ENCODE measurements around the gene RPL15.
"Not testable (repeated sequence)": the region's sequence is repeated elsewhere in the genome, so short reads cannot be mapped to it uniquely, and the experiment has no call there.

Gene RPL15

DNA sequence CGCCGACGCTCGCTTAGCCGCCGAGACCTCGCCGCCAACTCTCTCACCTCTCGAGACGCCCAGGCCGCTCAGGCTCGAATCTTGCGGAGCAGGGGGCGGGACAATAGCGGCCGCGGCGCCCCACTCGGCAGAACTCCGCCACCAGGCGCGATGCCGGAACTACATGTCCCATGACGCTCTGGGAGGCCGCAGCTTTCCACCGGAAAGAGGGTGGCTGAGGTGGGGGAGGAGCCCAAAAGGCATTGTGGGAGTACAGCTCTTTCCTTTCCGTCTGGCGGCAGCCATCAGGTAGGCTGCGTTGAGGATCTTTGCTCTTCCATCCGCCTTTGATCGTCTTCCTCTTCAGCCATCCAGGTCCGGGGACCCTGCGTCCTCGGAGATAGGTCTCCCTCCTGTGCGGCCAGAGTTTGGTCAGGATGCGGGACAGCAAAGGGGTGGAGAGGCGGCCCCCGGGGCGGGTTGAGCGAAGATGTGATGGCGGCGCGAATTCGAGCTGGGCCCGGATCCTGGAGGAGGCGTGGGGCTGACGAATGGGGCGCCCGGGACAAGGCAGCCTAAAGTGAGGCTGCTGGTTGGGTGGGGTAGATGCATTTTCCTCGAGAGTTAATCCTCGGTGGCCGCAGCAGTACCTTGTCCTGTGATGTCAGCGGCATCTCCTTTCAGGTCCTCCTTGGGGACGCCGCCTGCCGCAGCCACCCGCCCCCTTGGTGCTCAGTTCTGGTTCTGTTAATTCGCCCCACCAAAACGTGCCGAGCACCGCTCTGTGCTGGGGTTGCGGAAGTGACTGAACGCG is at the start of gene RPL15, which contains the start of gene NKIRAS1:
Gene RPL15 (plus strand): TSS at position 247 of the 793 bp plus-strand sequence. CDS start 728 bp downstream, outside the sequence.
Gene NKIRAS1 (minus strand): TSS at position 105 of the 793 bp plus-strand sequence. CDS start 6,086 bp downstream, outside the sequence.
- peak; percentile 92 for FAIRE-seq

DNA sequence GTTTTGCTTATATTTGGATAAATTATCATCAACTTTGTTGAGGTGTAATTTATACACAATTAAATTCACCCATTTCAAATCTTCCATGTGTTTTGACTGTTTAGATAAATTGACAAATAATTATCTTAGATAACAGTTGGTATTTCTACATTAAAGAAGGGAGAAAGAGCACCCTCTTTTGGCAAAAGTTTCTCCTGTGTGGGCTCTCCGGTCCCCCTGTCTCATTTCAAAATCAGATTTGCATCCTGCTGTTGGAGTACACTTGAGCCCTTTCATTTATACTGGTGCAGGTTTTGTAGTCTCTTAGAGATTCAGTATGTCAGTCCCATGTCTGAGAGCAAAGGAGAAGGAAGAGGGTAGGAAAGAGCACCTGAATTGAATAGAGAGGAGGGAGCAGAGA is 49.5 kb upstream of the RPL15 start:
- no peak for FAIRE-seq

DNA sequence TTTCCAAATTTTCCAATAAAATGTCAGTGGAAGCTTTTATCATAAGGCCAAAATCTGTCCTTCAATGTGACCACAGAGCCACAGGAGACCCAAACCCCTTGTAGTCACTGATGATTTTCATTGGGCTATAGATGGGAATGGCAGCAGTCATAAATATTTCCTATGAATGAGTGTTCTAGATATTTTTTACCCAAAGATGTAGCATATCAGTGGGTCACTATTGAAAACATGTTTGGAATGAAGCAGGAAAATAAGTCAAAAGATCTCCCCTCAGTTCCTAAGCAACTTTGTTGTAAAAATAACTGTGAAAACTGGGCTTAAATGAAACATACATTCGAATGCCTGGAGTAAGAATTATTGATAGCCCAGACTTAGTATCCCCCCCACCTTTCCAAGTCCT is 49.1 kb upstream of the RPL15 start:
- FAIRE-seq = no peak

DNA sequence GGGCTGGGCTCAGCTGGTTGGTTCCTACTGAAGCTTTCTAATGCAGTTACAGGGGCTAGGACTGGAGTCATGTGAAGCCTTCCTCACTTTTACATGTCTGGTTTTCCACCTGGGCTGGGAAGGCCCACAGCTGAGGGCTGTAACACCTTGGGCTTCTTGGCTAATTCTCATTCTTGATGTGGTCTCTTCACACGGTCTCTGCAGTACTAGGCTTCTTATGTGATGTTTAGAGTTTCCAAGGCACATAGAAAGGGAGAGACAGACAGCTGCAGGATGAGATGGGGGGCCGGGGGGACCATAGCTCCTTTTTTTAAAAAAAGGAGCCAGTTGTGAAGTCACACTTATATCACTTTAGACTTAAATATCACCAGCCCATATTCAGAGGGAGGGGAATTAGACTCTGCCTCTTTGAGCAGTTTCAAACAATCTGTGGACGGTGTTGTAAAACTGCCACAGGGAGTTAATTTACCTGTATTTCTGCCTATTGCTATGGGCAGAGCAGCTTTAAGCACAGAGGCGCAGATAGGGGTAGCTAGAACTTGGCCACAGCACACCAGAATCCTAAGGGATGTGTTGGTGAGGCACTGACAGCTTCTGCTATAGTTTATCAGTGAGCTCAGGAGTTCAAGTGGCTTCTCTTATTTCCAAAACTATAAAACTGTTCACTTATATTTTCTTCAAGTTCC is 46.8 kb upstream of the RPL15 start:
- no peak for FAIRE-seq

DNA sequence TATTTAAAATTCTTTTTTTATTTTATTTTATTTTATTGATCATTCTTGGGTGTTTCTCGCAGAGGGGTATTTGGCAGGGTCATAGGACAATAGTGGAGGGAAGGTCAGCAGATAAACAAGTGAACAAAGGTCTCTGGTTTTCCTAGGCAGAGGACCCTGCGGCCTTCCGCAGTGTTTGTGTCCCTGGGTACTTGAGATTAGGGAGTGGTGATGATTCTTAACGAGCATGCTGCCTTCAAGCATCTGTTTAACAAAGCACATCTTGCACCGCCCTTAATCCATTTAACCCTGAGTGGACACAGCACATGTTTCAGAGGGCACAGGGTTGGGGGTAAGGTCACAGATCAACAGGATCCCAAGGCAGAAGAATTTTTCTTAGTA is 46.3 kb upstream of the RPL15 start:
- FAIRE-seq = not testable (repeated sequence)

DNA sequence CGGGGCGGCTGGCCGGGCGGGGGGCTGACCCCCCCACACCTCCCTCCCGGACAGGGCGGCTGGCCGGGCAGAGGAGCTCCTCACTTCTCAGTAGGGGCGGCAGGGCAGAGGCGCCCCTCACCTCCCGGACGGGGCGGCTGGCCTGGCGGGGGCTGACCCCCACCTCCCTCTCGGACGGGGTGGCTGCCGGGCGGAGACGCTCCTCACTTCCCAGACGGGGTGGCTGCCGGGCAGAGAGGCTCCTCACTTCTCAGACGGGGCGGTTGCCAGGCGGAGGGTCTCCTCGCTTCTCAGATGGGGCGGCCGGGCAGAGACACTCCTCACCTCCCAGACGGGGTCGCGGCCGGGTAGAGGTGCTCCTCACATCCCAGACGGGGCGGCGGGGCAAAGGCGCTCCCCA is 45.6 kb upstream of the RPL15 start:
- not testable (repeated sequence) for FAIRE-seq

DNA sequence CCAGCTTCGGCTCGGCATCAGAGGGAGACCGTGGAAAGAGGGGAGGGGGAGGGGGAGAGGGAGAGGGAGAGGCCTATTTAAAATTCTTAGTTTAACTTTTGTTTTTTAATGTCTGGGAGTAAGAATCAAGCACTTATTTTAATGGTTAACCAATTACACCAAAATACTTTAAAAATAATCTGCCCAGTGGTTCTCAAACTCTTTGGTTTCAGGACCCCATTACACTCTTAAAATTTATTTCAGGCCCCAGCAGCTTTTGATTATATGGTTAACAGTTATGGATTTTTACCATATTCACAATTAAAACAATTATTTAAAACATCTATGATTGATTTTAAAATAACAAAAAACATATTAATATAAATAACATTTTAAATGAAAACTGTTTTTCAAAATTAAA is 44.6 kb upstream of the RPL15 start:
- no peak for FAIRE-seq

DNA sequence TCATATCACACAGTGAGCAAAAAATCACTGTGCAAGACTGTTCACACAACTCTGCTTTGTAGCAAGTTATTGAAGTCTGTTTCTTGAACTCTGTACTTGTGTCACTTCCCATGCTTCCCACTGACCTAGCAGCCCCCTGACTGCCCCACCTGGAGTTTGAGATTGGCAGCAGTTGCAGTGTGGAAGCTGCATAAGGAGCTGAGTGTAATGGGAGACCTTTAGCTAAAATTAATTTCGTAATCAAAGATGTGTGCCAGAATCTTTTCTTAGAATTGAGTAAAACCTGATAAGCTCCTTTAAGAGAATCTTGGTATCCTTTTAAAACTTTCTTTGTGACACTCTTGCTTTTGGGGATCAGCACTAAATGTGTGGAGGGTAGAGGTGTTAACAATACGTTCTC is 43.0 kb upstream of the RPL15 start:
- FAIRE-seq = no peak

DNA sequence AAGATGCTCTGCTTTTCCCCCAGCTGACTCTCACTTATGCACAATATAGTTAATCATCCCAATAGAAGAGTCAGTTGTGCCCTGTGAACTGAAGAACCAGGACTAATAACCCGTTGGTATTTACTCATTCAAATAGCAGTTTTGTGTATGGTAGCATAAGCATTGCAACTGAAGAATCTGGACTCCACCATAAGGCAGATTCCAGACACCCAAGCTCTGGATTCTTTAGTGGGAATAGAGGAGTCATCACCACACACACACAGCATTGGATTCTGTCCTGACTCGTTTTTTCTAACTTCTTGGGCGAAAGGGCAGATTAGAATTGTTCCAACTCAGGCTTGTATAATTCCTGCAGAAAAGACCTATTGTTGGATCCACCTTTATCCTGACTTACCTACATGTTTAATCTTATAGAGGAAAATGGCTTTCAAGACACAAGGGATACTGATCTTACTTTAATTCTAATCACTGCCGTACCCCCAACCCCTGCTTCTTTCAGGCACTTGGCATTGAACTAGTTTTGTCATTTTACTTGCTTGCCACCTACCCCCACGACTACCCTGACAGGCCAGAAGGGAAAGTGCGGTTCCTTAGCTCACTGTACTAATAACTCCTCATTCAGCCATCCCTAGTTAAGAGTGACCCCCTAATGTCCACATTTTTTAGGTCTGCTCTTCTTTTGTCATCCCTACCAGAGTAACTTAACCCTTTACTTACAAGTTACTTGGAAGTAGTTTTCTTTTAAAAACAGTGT is 42.4 kb upstream of the RPL15 start:
- FAIRE-seq = no peak

DNA sequence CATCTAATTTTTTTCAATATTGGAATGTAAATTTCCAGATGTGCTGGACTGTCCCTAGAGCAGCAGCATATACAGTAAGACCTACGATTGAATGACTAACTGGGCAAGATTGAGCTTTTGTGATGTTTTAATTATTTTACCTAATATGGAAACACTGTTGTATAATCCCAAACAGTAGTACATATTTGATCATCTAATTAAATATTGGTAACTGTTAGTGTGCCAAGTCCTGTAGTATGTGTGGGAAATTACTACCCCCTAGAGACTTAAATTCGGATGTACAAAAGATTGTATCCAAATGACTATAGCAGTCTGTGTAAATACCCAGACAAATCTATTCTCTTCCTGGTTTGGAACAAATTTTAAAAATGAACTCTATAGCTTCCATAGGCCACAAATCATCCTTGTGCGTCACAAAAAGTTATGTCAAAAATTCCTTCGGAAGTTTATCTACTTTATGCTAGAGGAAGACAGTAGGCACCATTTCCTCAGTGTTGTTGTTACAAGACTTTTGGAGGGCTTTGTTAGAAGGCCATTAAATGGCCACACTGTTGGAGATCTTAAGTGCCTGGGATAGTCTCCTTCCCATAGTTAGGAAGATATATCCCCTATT is 41.7 kb upstream of the RPL15 start:
- no peak for FAIRE-seq

DNA sequence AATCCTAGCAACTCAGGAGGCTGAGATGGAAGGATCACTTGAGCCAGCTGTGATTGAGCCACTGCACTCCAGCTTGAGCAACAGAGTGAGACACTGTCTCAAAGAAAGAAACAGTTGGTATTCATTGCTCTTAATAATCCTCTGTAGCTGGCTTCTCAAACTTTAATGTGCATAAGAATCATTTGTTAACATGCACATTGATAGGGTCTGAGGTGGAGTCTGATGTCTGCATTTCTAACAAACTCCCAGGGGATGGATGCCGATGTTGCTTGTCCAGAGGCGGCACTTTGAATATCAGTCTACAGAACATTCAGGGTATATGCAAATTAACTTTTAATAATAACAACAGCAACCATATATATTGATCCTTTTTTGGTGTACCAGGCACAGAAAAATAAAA is 40.0 kb upstream of the RPL15 start:
- FAIRE-seq = no peak

DNA sequence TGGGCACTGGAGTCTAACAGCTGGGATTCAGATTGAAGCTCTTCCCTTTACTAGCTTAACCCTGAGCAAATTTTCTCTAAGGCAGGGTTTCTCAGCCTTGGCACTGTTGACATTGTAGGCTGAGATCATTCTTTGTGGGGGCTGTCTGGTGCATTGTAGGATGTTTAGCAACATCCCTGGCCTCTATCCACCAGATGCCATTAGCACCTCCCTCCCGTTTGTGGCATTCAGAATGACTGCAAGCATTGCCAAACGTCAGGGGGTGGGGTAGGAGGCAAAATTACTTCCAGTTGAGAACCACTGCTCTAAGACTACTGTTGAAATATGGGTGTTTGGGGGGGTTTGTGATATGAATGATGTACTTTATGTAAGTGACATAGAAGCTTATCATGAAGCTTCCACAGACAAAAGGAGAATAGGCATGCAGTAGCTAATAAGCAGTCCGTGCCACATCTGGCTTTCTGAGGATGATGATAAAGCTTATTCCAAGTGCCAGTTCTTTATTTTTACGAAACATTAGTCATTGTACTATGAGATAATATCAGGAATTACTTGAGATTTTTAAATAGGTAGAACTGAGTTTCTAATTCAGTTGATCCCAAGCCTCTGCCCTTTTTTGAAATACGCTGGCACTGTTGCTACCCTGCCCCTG is 39.5 kb upstream of the RPL15 start:
- no peak for FAIRE-seq

DNA sequence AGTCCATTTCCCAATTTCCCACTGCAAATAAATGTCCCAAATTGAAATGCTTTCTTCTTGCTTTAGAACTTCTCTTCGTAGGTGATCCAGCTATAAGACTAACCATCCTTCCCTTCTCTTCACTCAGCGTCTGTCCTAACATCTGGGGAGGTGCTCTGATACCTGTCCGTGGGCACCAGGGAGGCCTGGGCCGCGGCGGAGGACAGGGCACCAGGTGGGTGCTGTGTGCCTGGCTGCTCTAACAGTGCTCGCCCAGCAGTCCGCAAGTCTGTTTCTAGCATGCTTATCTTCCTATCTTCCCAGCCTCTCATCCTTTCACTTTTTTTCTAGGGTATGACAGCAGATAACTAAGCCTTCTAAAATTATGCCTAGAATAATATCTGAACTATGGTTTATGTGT is 37.4 kb upstream of the RPL15 start:
- no peak for FAIRE-seq

DNA sequence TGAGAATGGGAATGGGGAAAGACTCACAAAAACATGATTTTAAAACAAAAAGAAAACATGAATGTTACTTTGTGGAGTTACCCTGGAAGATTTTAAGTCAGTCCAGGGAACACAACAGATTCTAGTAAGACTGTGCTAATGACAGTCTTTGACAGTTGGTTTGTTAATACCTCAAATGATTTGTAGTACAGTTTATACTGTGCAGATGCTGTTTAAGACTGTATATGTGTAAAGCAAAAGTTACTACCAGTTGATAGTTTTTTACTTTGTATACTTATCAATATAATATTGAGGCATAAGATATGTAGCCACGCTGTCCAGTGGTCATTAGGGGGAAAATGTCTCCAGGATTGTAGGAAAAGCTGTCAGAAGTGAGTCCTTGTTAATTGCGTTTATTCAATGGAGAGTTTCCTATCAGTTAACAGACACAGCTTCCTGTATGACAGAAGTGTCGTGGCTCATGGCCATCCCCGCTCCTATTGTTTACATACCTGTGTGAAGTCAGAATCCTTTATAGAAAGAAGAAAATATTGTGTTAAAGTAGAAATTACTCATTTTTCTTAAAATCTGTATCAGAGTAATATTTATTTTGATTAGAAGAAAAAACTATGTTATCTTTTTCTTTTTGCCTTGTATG is 36.1 kb upstream of the RPL15 start:
- no peak for FAIRE-seq

DNA sequence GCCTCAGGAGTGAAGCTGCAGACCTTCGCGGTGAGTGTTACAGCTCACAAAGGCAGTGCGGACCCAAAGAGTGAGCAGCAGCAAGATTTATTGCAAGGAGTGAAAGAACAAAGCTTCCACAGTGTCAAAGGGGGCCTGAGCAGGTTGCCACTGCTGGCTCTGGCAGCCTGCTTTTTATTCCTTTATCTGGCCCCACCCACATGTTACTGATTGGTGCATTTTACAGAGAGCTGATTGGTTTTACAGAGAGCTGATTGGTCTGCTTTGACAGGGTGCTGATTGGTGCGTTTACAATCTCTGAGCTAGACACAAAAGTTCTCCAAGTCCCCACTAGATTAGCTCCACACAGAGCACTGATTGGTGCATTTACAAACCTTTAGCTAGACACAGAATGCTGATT is 34.9 kb upstream of the RPL15 start:
- FAIRE-seq = not testable (repeated sequence)

DNA sequence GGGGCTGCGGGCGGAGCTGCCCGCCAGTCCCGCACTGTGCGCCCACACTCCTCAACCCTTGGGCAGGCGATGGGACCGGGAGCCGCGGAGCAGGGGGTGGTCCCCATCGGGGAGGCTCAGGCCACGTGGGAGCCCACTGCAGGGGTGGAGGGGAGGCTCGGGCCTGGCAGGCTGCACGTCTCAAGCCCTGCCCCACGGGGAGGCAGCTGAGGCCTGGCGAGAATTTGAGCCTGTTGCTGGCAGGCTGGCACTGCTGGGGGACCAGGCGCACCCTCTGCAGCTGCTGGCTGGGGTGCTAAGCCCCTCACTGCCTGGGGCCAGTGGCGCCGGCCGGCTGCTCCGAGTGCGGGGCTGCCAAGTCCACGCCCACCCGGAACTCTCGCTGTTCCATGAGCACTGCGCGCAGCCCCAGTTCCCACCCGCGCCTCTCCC is 34.4 kb upstream of the RPL15 start:
- FAIRE-seq = no peak

DNA sequence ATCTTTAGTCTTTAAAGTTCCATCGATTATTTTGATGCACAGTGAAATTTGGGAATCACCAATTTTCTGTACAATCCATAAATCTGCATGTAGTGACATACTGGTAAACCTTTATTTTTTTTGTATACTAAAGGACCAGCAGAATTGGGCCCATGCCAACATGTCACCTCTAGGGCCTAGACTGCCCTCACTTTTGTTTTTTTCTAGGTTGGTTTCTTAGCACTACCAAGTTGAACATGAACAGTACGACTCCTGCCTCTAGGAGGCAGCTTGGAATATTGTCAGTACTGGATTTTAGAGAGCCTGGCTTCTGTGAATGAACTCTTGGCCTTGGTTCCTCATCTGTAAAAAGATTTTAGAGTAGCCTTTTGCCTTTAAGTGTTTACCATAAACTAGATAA is 32.5 kb upstream of the RPL15 start:
- FAIRE-seq = peak; percentile 67

DNA sequence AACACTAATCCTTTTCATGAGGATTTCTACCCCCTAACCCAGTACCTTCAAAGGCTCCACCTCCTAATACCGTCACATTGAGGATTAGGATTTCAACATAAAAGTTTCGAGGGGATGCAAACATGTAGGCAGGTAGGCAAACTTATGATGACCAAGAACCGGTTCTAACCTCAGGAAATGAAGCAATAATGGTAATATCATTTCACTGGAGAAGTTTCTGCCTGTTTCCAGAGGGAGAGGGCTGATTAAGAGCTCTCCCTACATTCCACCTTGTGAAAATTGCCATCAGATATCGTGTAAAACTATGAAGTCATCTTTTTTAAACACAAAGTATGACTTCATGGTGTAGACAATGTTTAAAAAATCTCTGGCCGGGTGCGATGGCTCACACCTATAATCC is 31.7 kb upstream of the RPL15 start:
- no peak for FAIRE-seq

DNA sequence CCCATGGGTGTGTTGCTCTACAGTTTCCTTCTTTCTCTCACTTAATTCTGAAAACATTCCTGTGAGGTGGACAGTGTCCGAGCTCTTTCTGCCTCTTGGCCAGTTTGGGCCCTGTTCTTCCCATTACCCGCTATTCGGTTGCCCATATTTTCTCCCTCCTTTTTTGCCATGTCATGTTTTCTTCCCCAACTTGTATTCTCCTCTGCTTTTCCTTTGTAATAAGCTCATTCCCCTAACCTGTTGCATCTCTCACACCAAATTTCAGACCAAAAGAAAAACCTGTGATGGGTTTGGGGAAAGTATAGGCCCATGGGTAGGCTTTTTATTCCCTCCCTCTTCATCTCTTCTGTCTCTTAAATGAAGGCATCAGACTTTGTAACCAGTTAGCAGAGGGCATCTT is 30.6 kb upstream of the RPL15 start:
- FAIRE-seq = no peak

DNA sequence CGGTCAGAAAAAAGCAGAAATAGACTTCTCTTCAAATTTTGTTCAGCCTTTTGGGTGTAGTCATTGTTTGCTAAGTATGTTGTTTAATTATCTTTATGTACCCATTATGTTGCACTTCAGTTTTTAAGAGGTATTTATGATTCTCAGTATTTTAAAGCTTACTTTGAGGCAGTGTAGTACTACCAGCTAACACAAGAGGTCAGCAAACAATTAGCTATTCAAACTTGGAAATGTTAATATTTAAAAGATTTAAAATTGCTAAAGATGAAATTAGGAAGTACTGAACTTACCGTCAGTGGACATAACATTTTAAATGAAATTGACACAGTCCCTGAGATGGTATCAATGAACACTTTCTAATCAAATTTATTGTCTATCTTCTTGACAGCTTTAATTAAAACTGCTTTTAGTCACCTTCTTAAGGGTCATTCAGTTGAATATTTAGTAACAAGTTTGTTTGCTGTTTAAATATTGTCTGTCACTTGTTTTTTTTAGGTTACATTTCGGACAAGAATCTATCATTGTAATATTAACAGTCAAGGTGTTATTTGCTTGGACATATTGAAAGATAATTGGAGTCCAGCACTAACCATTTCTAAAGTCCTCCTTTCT is 28.2 kb upstream of the RPL15 start:
- peak; percentile 95 for FAIRE-seq

DNA sequence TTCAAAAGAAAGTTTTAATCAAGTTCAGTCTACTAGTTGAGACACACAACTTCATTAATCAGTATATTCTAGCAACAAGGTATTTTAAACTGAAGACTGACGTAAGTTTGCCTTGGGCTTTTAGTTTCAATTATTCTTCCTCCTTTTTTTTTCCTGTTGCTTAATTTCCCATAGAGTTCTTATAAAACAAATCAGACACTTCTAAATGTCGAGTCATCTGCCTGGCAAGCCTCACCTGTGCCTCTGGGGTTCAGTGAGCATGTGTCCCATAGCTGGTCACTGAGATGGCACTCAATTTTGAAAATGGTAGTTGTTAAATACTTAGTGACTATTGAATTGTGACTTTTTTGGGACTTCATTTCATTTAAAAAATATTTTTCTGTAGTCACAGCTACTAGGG is 27.5 kb upstream of the RPL15 start:
- no peak for FAIRE-seq

DNA sequence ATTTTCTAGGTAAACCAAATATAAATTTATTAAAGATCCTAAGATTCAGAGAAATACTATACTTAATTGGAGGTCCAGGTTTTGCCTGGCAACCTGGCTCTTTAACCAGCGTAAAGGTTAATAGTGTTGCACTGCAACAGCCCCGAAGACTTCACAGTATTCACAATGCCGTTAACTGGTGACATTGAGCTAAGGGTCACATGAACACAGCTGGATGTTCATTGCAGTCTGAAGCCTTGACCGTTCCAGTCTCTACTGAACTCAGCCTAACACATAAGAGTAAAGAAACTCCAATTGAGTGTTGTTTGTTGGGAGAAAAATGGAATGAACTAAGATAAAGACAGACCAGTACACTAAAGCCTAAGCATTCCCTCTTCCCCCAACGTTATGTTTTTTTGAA is 27.0 kb upstream of the RPL15 start:
- FAIRE-seq = no peak

All from G401.6 (cell line).